Measurements from ENCODE around the gene SNCG. TPM values are rescaled to one million over a fixed set of nuclear protein-coding genes. Genes with fewer than 3 reads are reported as not detected.
"Not testable (repeated sequence)": the region's sequence is repeated elsewhere in the genome, so short reads cannot be mapped to it uniquely, and the experiment has no call there.

The SNCG gene
- total RNA-seq, 2 donors from 2014 or later, result 0.60 to 2.7 TPM

DNA sequence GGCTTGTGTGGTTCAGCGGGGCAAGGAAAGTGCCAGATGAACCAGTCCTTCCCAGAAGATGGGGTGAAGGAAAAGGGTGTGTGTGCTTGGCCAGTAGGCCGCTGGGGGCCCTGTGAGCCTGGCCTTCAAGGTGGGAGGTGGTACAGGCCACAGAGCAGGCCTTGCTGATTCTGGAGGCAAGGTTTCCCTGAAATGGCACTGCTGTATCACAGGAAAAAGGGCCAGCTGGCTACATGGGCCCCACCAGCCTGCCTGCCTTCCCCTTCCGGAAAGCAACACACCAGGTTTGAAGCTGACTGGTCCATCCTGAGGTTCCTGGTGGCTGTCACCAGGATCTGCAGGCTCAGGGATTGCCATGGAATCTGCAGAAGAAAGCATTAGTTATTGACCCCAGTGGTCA, 13.5 kb upstream of the SNCG start:
- Mint-ChIP-seq H3K4me3 (no peak overlapping the region), H3K27me3 (ENCODE audit: insufficient read depth) (peaks cover 42% of the 10 kb centered on the region), H3K27ac (no peak overlapping the region), H3K9me3 (no peaks in the 10 kb centered on the region), H3K4me1 (peaks cover 5% of the 10 kb centered on the region), H3K36me3 (ENCODE audit: low read depth) (peaks cover 3% of the 10 kb centered on the region)
- no peak overlapping the region for H3K4me3 ChIP-seq (ENCODE audit: low read length)
- no peaks in the 10 kb centered on the region for H3K36me3 ChIP-seq (ENCODE audit: control insufficient read depth, insufficient read depth, low read length)
- H3K9ac ChIP-seq (ENCODE audit: extremely low read depth, low read length, poor library complexity, severe bottlenecking), result no peak overlapping the region
- no peak for DNase-seq
- TF ChIP-seq, protein P1, sequence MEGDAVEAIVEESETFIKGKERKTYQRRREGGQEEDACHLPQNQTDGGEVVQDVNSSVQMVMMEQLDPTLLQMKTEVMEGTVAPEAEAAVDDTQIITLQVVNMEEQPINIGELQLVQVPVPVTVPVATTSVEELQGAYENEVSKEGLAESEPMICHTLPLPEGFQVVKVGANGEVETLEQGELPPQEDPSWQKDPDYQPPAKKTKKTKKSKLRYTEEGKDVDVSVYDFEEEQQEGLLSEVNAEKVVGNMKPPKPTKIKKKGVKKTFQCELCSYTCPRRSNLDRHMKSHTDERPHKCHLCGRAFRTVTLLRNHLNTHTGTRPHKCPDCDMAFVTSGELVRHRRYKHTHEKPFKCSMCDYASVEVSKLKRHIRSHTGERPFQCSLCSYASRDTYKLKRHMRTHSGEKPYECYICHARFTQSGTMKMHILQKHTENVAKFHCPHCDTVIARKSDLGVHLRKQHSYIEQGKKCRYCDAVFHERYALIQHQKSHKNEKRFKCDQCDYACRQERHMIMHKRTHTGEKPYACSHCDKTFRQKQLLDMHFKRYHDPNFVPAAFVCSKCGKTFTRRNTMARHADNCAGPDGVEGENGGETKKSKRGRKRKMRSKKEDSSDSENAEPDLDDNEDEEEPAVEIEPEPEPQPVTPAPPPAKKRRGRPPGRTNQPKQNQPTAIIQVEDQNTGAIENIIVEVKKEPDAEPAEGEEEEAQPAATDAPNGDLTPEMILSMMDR (conservative IDR thresholded peaks at IDR 0.05), result no peak
- H3K27me3 ChIP-seq (ENCODE audit: control insufficient read depth, insufficient read depth, low read length, poor library complexity, severe bottlenecking), result no peaks in the 10 kb centered on the region
- H3K9me3 ChIP-seq (ENCODE audit: control insufficient read depth, low read length), result no peaks in the 10 kb centered on the region
- H3K4me1 ChIP-seq (ENCODE audit: control insufficient read depth, insufficient read depth, low read length), result no peaks in the 10 kb centered on the region
- WGBS, 2 experiments (ENCODE audit: insufficient coverage in 1 of 2, insufficient read length in 1 of 2), result 94 to 100% methylated on average over 2 to 3 of the region's 3 CpGs
- no peak overlapping the region for H3K27ac ChIP-seq (ENCODE audit: low read depth, low read length)

DNA sequence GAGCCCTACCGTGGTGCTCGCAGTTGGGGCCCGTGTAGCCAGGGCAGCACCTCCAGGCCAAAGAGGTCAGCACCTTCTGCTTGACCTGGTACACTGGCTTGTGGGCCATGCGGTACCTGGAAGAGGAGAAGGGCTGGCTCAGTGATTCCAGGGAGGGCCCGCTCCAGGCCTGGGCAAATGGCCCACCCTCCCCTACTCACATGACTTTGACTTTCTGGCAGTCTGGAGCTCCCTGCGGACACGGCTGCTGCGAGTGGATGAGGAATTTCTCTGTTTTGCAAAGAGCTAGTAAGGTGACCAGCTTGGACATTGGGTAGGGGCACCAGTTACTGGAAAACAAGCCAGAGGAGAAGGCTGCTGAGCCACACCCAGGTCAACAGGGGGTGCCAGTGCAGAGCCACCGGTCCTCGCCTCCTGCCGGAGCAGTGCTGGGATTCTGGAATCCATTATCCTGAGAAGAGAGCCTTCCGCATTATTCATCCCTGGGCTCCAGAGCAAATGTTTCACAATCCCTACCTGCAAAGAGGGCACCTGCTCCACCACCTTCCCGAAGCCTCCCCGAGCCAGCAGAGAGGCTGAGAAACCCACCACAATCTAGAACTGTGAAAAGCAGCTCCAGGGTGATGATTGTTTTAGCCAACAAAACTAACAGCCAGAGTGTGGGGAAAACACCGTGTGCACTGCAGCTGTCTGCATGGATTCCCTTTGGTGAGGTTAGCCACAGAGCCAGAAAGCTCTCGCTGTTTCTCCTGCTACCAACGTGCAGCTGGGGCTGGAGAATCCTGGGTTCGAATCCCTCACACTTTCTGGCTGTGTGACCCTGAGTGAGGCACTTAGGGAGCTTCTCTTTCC, 12.8 kb upstream of the SNCG start:
- Mint-ChIP-seq H3K27me3 (ENCODE audit: insufficient read depth) (peaks cover 39% of the 10 kb centered on the region), H3K27ac (no peak overlapping the region), H3K4me3 (no peak overlapping the region), H3K9me3 (peaks cover 4% of the 10 kb centered on the region), H3K4me1 (peaks cover 5% of the 10 kb centered on the region), H3K36me3 (ENCODE audit: low read depth) (peaks cover 4% of the 10 kb centered on the region)
- H3K9ac ChIP-seq (ENCODE audit: extremely low read depth, low read length, poor library complexity, severe bottlenecking), result no peak overlapping the region
- H3K9me3 ChIP-seq (ENCODE audit: control insufficient read depth, low read length), result no peaks in the 10 kb centered on the region
- 74 to 75% methylated on average over 11 to 18 of the region's 18 CpGs for WGBS, 2 experiments (ENCODE audit: insufficient coverage in 1 of 2, insufficient read length in 1 of 2)
- no peaks in the 10 kb centered on the region for H3K36me3 ChIP-seq (ENCODE audit: control insufficient read depth, insufficient read depth, low read length)
- TF ChIP-seq, protein P1 (conservative IDR thresholded peaks at IDR 0.05), result peak; percentile 83
- DNase-seq, result peak; percentile 92
- no peaks in the 10 kb centered on the region for H3K4me1 ChIP-seq (ENCODE audit: control insufficient read depth, insufficient read depth, low read length)
- no peak overlapping the region for H3K27ac ChIP-seq (ENCODE audit: low read depth, low read length)
- no peak overlapping the region for H3K4me3 ChIP-seq (ENCODE audit: low read length)
- H3K27me3 ChIP-seq (ENCODE audit: control insufficient read depth, insufficient read depth, low read length, poor library complexity, severe bottlenecking), result no peaks in the 10 kb centered on the region

DNA sequence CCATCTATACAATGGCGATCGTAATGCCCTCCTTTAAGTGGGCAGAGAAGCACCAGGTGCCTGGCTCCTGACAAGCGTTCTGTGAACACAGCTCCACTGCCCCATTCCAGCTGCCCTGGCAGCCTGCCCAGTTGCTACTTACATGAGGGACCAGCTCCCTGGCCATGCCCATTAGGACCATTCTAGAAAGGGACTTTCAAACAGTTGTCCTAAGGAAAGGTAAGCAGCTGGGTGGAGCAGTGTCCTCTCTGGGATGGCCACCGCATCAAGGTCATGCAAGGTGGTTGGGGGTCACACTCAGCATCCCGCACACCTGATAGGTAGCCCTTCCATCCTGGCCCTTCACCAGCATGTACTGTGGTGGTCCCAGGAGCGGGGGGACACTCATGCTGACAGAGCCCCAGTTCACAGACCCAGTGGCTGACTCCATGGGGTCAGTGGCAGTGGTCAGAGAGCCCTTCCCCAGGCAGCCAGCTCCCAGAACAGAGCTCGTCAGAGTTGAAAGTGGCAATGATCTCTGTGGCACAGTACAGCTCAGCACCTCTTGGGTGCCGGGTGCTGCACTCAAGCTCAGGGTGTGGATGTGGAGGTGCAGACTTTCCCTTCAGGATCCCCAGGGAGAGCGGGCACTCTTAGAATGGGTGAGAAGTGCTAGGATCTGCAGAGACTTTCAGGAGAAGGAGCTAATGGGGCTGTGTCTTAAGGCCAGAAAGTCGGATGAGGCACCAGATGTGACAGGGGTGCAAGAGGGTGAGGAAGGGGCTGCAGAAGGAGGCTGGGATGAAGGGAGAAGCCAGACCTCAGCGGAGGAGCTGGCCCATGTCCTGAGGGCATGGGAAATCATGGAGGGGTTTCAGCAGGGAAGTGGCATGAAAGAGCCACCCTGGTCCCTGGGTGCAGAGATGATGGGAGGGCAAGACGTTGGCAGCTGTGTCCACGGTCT, 11.9 kb upstream of the SNCG start:
- Mint-ChIP-seq H3K9me3 (peaks cover 12% of the 10 kb centered on the region), H3K4me1 (peaks cover 5% of the 10 kb centered on the region), H3K27ac (no peak overlapping the region), H3K36me3 (ENCODE audit: low read depth) (peaks cover 5% of the 10 kb centered on the region), H3K4me3 (no peak overlapping the region), H3K27me3 (ENCODE audit: insufficient read depth) (peaks cover 34% of the 10 kb centered on the region)
- Histone ChIP-seq H3K9me3 (ENCODE audit: control insufficient read depth, low read length) (peaks cover 4% of the 10 kb centered on the region), H3K9ac (ENCODE audit: extremely low read depth, low read length, poor library complexity, severe bottlenecking) (no peak overlapping the region), H3K4me3 (ENCODE audit: low read length) (no peak overlapping the region), H3K36me3 (ENCODE audit: control insufficient read depth, insufficient read depth, low read length) (no peaks in the 10 kb centered on the region), H3K27me3 (ENCODE audit: control insufficient read depth, insufficient read depth, low read length, poor library complexity, severe bottlenecking) (no peaks in the 10 kb centered on the region), H3K4me1 (ENCODE audit: control insufficient read depth, insufficient read depth, low read length) (no peaks in the 10 kb centered on the region), H3K27ac (ENCODE audit: low read depth, low read length) (no peak overlapping the region)
- peak; percentile 44 for DNase-seq
- TF ChIP-seq, protein P1 (conservative IDR thresholded peaks at IDR 0.05), result no peak
- 92 to 96% methylated on average over 10 to 13 of the region's 13 CpGs for WGBS, 2 experiments (ENCODE audit: insufficient coverage in 1 of 2, insufficient read length in 1 of 2)

DNA sequence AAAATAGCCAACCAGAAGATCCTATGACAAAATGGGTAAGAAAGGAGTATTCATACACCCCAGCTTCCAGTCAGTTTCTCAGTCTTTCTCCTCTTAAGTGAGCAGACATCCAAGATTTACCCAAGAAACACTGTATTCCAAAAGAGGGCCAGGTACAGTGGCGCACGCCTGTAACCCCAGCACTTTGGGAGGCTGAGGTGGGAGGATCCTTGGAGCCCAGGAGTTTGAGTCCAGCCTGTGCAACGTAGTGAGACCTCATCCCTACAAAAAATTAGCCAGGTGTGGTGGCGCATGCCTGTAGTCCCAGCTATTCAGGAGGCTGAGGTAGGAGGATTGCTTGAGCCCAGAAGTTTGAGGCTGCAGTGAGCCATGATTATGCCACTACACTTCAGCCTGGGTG, 10.6 kb upstream of the SNCG start:
- Mint-ChIP-seq H3K27me3 (ENCODE audit: insufficient read depth) (peaks cover 22% of the 10 kb centered on the region), H3K9me3 (peaks cover 25% of the 10 kb centered on the region), H3K36me3 (ENCODE audit: low read depth) (peaks cover 12% of the 10 kb centered on the region)
- peaks cover 16% of the 10 kb centered on the region for H3K9me3 ChIP-seq (ENCODE audit: control insufficient read depth, low read length)
- WGBS, 2 experiments (ENCODE audit: insufficient coverage in 1 of 2, insufficient read length in 1 of 2), result 93 to 100% methylated on average over 4 of the region's 4 CpGs
- H3K36me3 ChIP-seq (ENCODE audit: control insufficient read depth, insufficient read depth, low read length); H3K27me3 ChIP-seq (ENCODE audit: control insufficient read depth, insufficient read depth, low read length, poor library complexity, severe bottlenecking); H3K4me3 ChIP-seq (ENCODE audit: low read length); H3K27ac ChIP-seq (ENCODE audit: low read depth, low read length); H3K9ac ChIP-seq (ENCODE audit: extremely low read depth, low read length, poor library complexity, severe bottlenecking); H3K27ac Mint-ChIP-seq; H3K4me1 Mint-ChIP-seq; DNase-seq; H3K4me1 ChIP-seq (ENCODE audit: control insufficient read depth, insufficient read depth, low read length); H3K4me3 Mint-ChIP-seq: not testable (repeated sequence)

All from endodermal cell (in vitro differentiated cells).